MM.1S (cell line): ENCODE measurements around the gene MESD.

Experiments
- DNase-seq: peaks from one replicate; pipeline ENCODE4 v3.0.0-alpha.2; 2015
- H2AFZ ChIP-seq: fragments of 300-600 bp; sonication (generic); 2 replicates; pipeline ENCODE4 v1.6.0; 2016; ENCODE audit warnings: antibody characterized with exemption, low read length
- H3F3A ChIP-seq: fragments of 300-600 bp; sonication (generic); 2 replicates; pipeline ENCODE4 v1.6.1; 2016; ENCODE audit warnings: mild to moderate bottlenecking, antibody characterized with exemption, low read length, moderate library complexity, mixed read lengths; ENCODE audit not compliant: insufficient read depth
- H3K27ac ChIP-seq: fragments of 300-600 bp; sonication (generic); 2 replicates; pipeline ENCODE4 v1.5.1; 2016; ENCODE audit warnings: mild to moderate bottlenecking, low read length
- H3K27me3 ChIP-seq: fragments of 300-600 bp; sonication (generic); replicated peaks from 2 replicates; pipeline ENCODE4 v1.6.0; 2016; ENCODE audit warnings: low read length; ENCODE audit not compliant: insufficient read depth
- H3K36me3 ChIP-seq: fragments of 300-600 bp; sonication (generic); replicated peaks from 2 replicates; pipeline ENCODE4 v1.6.1; 2016; ENCODE audit warnings: mild to moderate bottlenecking, low read length, mixed read lengths; ENCODE audit not compliant: insufficient read depth
- H3K4me1 ChIP-seq: fragments of 300-600 bp; sonication (generic); 2 replicates; pipeline ENCODE4 v1.6.1; 2016; ENCODE audit warnings: low read length, mixed read lengths
- H3K4me2 ChIP-seq: fragments of 300-600 bp; sonication (generic); 2 replicates; pipeline ENCODE4 v1.6.0; 2016; ENCODE audit warnings: low read depth, low read length
- H3K4me3 ChIP-seq: fragments of 300-600 bp; sonication (generic); 2 replicates; pipeline ENCODE4 v1.5.1; 2016; ENCODE audit warnings: low read length, mixed read lengths
- H3K79me2 ChIP-seq: fragments of 300-600 bp; sonication (generic); 2 replicates; pipeline ENCODE4 v1.6.1; 2016; ENCODE audit warnings: mixed run types, low read length, mixed read lengths
- H3K9ac ChIP-seq: fragments of 300-600 bp; sonication (generic); 2 replicates; pipeline ENCODE4 v1.6.1; 2016; ENCODE audit warnings: low read length, mixed read lengths
- H3K9me2 ChIP-seq: fragments of 300-600 bp; sonication (generic); replicated peaks from 2 replicates; pipeline ENCODE4 v1.6.1; 2016; ENCODE audit warnings: mild to moderate bottlenecking, low read length, mixed read lengths; ENCODE audit not compliant: insufficient read depth
- H3K9me3 ChIP-seq: fragments of 300-600 bp; sonication (generic); replicated peaks from 2 replicates; pipeline ENCODE4 v1.6.1; 2016; ENCODE audit warnings: mild to moderate bottlenecking, low read length, mixed read lengths; ENCODE audit not compliant: insufficient read depth
- H4K20me1 ChIP-seq: fragments of 300-600 bp; sonication (generic); 2 replicates; pipeline ENCODE4 v1.6.1; 2016; ENCODE audit warnings: mild to moderate bottlenecking, low read length, moderate library complexity, mixed read lengths; ENCODE audit not compliant: insufficient read depth
- EZH2 ChIP-seq: fragments of 300-600 bp; sonication (generic); optimal IDR thresholded peaks from 2 replicates; pipeline ENCODE3; 2017; ENCODE audit warnings: low read depth, mild to moderate bottlenecking, antibody characterized with exemption, low read length, mixed read lengths
- EZH2phosphoT487 ChIP-seq: fragments of 300-600 bp; sonication (generic); IDR thresholded peaks from 2 replicates; pipeline ENCODE4 v1.6.1; 2018; ENCODE audit warnings: antibody characterized with exemption, low read length
- TF ChIP-seq, protein P1 (sequence below): fragments of 300-600 bp; sonication (generic); IDR thresholded peaks from 2 replicates; pipeline ENCODE4 v1.5.1; 2016; ENCODE audit warnings: antibody characterized with exemption, low read length, mixed read lengths

Gene MESD

DNA sequence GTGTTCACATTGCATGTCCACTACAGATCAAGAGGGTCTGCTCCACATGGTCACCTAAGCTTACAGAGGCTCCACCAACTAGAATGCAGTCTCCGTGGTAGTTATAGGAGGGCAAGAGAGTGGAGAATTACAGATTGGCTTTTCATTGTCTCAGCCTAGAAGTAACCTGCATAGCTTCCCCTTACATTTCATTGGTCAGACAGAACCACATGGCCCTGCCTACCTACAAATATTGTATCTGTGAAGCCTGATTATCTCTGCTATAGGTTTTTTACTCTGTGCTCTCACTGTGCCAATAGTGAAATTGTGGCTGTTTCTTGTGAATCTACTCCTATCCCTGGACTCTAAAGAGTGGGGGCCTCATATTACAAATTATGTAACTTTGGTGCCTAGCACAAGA is 8.6 kb upstream of the MESD start:
- H3K27me3 ChIP-seq = no peaks in the 10 kb centered on the region
- H3F3A ChIP-seq = peaks cover 23% of the 10 kb centered on the region
- H3K4me3 ChIP-seq = no peak overlapping the region
- H4K20me1 ChIP-seq = no peaks in the 10 kb centered on the region
- DNase-seq = no peak
- peaks cover 21% of the 10 kb centered on the region for H3K4me1 ChIP-seq
- H3K9ac ChIP-seq = no peak overlapping the region
- H3K27ac ChIP-seq = no peak overlapping the region
- no peak for TF ChIP-seq EZH2
- no peak for TF ChIP-seq EZH2phosphoT487
- peaks cover 24% of the 10 kb centered on the region for H3K79me2 ChIP-seq
- H2AFZ ChIP-seq = no peak overlapping the region
- H3K9me2 ChIP-seq = no peaks in the 10 kb centered on the region
- H3K36me3 ChIP-seq = no peaks in the 10 kb centered on the region
- no peaks in the 10 kb centered on the region for H3K9me3 ChIP-seq
- peak overlapping the region; percentile 18; the same call in 1 of the 2 replicates for H3K4me2 ChIP-seq

DNA sequence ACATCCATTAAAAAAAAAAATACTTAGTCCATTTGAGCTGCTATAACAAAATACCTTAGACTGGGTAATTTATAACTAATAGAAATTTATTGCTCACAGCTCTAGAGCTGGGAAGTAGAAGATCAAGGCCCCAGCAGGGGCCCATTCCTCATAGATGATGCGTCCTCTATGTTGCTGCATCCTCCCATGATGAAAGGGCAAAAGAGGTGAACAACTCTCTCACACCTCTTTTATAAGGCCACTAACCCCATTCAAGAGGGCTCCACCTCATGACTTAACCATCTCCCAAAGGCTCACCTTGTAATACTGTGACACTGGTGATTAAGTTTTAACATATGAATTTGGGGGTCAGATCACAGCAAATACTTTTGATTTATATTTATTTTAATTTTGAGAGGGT is 8.1 kb upstream of the MESD start:
- Histone ChIP-seq H3K27me3 (no peaks in the 10 kb centered on the region), H2AFZ (no peak overlapping the region), H3K79me2 (peaks cover 19% of the 10 kb centered on the region), H3K4me2 (no peak overlapping the region), H3K4me3 (no peak overlapping the region), H3K9ac (no peak overlapping the region), H3K4me1 (peaks cover 17% of the 10 kb centered on the region), H3K9me2 (no peaks in the 10 kb centered on the region), H3K9me3 (no peaks in the 10 kb centered on the region), H3K36me3 (no peaks in the 10 kb centered on the region), H4K20me1 (no peaks in the 10 kb centered on the region), H3K27ac (no peak overlapping the region), H3F3A (peaks cover 23% of the 10 kb centered on the region)
- TF ChIP-seq, protein P1, sequence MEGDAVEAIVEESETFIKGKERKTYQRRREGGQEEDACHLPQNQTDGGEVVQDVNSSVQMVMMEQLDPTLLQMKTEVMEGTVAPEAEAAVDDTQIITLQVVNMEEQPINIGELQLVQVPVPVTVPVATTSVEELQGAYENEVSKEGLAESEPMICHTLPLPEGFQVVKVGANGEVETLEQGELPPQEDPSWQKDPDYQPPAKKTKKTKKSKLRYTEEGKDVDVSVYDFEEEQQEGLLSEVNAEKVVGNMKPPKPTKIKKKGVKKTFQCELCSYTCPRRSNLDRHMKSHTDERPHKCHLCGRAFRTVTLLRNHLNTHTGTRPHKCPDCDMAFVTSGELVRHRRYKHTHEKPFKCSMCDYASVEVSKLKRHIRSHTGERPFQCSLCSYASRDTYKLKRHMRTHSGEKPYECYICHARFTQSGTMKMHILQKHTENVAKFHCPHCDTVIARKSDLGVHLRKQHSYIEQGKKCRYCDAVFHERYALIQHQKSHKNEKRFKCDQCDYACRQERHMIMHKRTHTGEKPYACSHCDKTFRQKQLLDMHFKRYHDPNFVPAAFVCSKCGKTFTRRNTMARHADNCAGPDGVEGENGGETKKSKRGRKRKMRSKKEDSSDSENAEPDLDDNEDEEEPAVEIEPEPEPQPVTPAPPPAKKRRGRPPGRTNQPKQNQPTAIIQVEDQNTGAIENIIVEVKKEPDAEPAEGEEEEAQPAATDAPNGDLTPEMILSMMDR = no peak
- TF ChIP-seq EZH2 (no peak), EZH2phosphoT487 (no peak)
- DNase-seq = no peak

- H3K36me3 ChIP-seq = no peaks in the 10 kb centered on the region
- H3K4me3 ChIP-seq = no peak overlapping the region
- no peaks in the 10 kb centered on the region for H3K9me2 ChIP-seq
- H4K20me1 ChIP-seq = no peaks in the 10 kb centered on the region
- TF ChIP-seq EZH2 (no peak), EZH2phosphoT487 (no peak)
- TF ChIP-seq, protein P1 = peak; percentile 69
- no peaks in the 10 kb centered on the region for H3K9me3 ChIP-seq
- H3K79me2 ChIP-seq = 0 out of 2 replicates have a peak, but pooled peaks cover 6% of the 10 kb centered on the region
- H3K9ac ChIP-seq = no peak overlapping the region
- no peak overlapping the region for H2AFZ ChIP-seq
- no peak overlapping the region for H3K27ac ChIP-seq
- H3F3A ChIP-seq = peaks cover 23% of the 10 kb centered on the region
- peaks cover 22% of the 10 kb centered on the region for H3K4me1 ChIP-seq
- no peak overlapping the region for H3K4me2 ChIP-seq
- no peaks in the 10 kb centered on the region for H3K27me3 ChIP-seq
- DNase-seq = peak; percentile 44
Measured at GRCh38 chr15:80996247-80996646, 6.6 kb upstream of the MESD start.

DNA sequence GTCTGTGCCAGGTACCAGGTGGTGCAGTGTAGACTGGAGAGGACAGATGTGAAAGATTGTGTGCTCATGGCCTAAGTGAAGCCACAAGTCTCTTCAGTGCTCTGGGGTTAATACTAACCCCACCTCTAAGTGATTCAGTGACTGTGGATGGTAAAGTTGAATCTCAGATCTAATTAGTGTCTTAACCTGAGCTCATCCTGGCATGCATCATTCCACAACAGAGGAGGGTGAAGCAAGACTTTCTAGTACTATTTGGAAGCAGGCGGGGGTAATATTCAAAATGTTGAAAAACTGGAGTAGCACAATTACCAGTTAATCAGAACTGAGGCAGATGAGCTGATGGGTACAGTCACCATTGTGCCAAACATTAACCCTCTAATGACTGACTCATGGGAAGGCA is 2.8 kb upstream of the MESD start:
- Histone ChIP-seq H3K9ac (no peak overlapping the region), H3K9me3 (no peaks in the 10 kb centered on the region), H4K20me1 (no peaks in the 10 kb centered on the region), H3K4me2 (no peak overlapping the region), H3K9me2 (no peaks in the 10 kb centered on the region), H3K36me3 (no peaks in the 10 kb centered on the region), H3F3A (peaks cover 5% of the 10 kb centered on the region; the same call in 1 of the 2 replicates), H3K27ac (no peak overlapping the region), H3K79me2 (peaks cover 21% of the 10 kb centered on the region), H3K4me1 (peaks cover 30% of the 10 kb centered on the region), H3K27me3 (no peaks in the 10 kb centered on the region), H2AFZ (no peak overlapping the region), H3K4me3 (no peak overlapping the region)
- no peak for TF ChIP-seq EZH2
- DNase-seq = no peak
